ENCODE data around the gene ASIC4. TPM values are rescaled to one million over a fixed set of nuclear protein-coding genes. Genes with fewer than 3 reads are reported as not detected.

ASIC4 gene
- total and polyA plus RNA-seq, 2 of the 13 experiments (the other 11 are each of a cell fraction or from before 2014, with no cell fraction given): 0.03 TPM; not detected in 1

DNA sequence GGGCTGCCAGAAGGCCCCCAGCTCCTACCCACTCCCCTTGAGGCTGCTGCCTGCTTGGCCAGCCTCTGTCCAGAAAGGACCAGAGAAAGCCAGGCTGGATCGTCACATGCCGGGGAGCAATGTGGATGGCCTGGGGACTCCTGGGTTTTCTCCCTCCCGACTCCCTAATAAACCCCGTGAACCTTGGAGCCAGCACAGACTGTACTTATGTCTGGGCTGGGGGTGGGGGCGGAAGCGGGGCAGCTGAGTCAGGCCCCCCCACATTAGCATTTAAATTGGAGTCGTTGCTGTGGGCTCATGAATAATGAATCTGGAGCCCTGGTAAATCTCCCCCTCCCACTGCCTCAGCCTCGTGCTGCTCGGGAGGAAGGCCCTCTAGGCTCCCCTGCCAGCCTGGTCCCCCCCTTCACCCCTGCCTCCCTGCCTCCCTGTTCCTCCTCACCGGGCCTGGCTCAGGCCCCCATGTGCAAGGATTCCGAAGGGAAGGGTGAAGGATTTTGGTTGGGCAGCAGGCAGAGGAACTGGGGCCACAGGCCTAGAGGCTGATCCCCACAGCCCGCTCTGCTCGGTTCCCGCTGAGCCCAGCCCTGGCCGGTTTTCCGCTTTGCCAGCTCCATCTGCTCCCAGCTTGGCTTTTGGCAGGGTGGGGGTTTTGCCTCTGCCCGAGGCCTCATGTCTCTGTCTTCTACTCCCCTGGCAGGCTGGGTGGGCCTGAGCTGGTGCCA, 7.3 kb upstream of the ASIC4 start:
- 95% methylated on average over 17 of the region's 17 CpGs for WGBS (ENCODE audit: low lambda C conversion rate)
- ChIA-PET POLR2A (interaction anchor here (1.0 to 7.7 kb wide), 2 partner anchors 8 to 119 kb away, joined by 3 to 94 read pairs; partner anchors contain the start of gene GMPPA), CTCF (ENCODE audit: low intra/inter-chr PET ratio, low total read pairs) (no interaction called here)
- no peak for ATAC-seq
- in situ Hi-C loops (cut with HindIII; ENCODE audit: extremely low pct_ligation_motif_present, low pct_unique_long_range_greater_than_20kb): no loop called here
- Histone ChIP-seq H3K27ac (ENCODE audit: extremely low read length, insufficient read depth, low read length) (no peak overlapping the region), H3K27me3 (ENCODE audit: control insufficient read depth in 1 of 2, insufficient read depth in 2 of 2, low read length in 2 of 2) (peaks cover 0 to 11% of the 10 kb centered on the region in 2 experiments; a peak in 3 of 5 replicates), H3K9me3 (ENCODE audit: low read length) (no peaks in the 10 kb centered on the region), H3K4me1 (ENCODE audit: insufficient read depth, low read length) (peaks cover 15% of the 10 kb centered on the region), H3K9ac (ENCODE audit: insufficient read depth, low read depth, low read length) (no peak overlapping the region), H3K36me3 (replicated peaks in 1 of 2; ENCODE audit: control insufficient read depth in 1 of 2, insufficient read depth in 2 of 2, low read length in 2 of 2) (peaks cover 15 to 29% of the 10 kb centered on the region in 2 experiments), H3K79me2 (ENCODE audit: insufficient read depth, low read length) (no peaks in the 10 kb centered on the region), H2AFZ (ENCODE audit: low read length) (no peak overlapping the region), H3K4me2 (ENCODE audit: low read depth, low read length) (no peak overlapping the region), H3K4me3 (replicated peaks in 1 of 3; ENCODE audit: insufficient read depth in 1 of 3, low read depth in 2 of 3, low read length in 3 of 3) (no peak overlapping the region), H4K20me1 (ENCODE audit: insufficient read depth, low read length) (no peaks in the 10 kb centered on the region)
- no peak for DNase-seq (ENCODE audit: low spot score)
- intact Hi-C loops (cut with micrococcal nuclease; ENCODE audit: unreplicated experiment): no loop called here
- FAIRE-seq: no peak
- BruUV-seq (replicated peaks): no TSS peak
- TF ChIP-seq ZNF816 (CRISPR knock-in tag; IDR thresholded peaks at IDR 0.05; ENCODE audit: borderline replicate concordance) (no peak), SIX1 (CRISPR knock-in tag; IDR thresholded peaks at IDR 0.05; ENCODE audit: borderline replicate concordance) (no peak), RNF2 (conservative IDR thresholded peaks at IDR 0.05; ENCODE audit: low read depth) (no peak), ZNF792 (CRISPR knock-in tag; IDR thresholded peaks at IDR 0.05) (no peak), ZNF747 (CRISPR knock-in tag; IDR thresholded peaks at IDR 0.05; ENCODE audit: borderline replicate concordance) (no peak), RBFOX2 (IDR thresholded peaks at IDR 0.05; ENCODE audit: low read depth, low read length) (0 out of 2 replicates have a peak, but pooled peaks have one; percentile 38), SMAD1 (CRISPR knock-in tag; IDR thresholded peaks at IDR 0.05; ENCODE audit: borderline replicate concordance, low read depth) (no peak), HNRNPL (IDR thresholded peaks at IDR 0.05; ENCODE audit: low read depth, low read length) (no peak), MATR3 (CRISPR knock-in tag; IDR thresholded peaks at IDR 0.05) (no peak), MAZ (IDR thresholded peaks at IDR 0.05; ENCODE audit: borderline replicate concordance, low read depth, low read length) (no peak), MAZ (CRISPR knock-in tag; IDR thresholded peaks at IDR 0.05; ENCODE audit: low read depth) (no peak), ZNF296 (CRISPR knock-in tag; conservative IDR thresholded peaks at IDR 0.05) (no peak), ZNF33A (CRISPR knock-in tag; IDR thresholded peaks at IDR 0.05; ENCODE audit: borderline replicate concordance) (no peak), ZNF331 (CRISPR knock-in tag; IDR thresholded peaks at IDR 0.05) (0 out of 2 replicates have a peak, but pooled peaks have one; percentile 41)
- TF ChIP-seq, protein P1, sequence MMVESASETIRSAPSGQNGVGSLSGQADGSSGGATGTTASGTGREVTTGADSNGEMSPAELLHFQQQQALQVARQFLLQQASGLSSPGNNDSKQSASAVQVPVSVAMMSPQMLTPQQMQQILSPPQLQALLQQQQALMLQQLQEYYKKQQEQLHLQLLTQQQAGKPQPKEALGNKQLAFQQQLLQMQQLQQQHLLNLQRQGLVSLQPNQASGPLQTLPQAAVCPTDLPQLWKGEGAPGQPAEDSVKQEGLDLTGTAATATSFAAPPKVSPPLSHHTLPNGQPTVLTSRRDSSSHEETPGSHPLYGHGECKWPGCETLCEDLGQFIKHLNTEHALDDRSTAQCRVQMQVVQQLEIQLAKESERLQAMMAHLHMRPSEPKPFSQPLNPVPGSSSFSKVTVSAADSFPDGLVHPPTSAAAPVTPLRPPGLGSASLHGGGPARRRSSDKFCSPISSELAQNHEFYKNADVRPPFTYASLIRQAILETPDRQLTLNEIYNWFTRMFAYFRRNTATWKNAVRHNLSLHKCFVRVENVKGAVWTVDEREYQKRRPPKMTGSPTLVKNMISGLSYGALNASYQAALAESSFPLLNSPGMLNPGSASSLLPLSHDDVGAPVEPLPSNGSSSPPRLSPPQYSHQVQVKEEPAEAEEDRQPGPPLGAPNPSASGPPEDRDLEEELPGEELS (CRISPR knock-in tag; IDR thresholded peaks at IDR 0.05): no peak
- TF ChIP-seq, protein P2, sequence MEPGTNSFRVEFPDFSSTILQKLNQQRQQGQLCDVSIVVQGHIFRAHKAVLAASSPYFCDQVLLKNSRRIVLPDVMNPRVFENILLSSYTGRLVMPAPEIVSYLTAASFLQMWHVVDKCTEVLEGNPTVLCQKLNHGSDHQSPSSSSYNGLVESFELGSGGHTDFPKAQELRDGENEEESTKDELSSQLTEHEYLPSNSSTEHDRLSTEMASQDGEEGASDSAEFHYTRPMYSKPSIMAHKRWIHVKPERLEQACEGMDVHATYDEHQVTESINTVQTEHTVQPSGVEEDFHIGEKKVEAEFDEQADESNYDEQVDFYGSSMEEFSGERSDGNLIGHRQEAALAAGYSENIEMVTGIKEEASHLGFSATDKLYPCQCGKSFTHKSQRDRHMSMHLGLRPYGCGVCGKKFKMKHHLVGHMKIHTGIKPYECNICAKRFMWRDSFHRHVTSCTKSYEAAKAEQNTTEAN (CRISPR knock-in tag; conservative IDR thresholded peaks at IDR 0.05): no peak
- TF ChIP-seq, protein P3, sequence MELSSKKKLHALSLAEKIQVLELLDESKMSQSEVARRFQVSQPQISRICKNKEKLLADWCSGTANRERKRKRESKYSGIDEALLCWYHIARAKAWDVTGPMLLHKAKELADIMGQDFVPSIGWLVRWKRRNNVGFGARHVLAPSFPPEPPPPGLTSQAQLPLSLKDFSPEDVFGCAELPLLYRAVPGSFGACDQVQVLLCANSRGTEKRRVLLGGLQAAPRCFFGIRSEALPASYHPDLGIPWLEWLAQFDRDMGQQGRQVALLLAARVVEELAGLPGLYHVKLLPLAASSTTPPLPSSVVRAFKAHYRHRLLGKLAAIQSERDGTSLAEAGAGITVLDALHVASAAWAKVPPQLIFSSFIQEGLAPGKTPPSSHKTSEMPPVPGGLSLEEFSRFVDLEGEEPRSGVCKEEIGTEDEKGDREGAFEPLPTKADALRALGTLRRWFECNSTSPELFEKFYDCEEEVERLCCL (CRISPR knock-in tag; IDR thresholded peaks at IDR 0.05; ENCODE audit: borderline replicate concordance): no peak
- TF ChIP-seq, protein P4, sequence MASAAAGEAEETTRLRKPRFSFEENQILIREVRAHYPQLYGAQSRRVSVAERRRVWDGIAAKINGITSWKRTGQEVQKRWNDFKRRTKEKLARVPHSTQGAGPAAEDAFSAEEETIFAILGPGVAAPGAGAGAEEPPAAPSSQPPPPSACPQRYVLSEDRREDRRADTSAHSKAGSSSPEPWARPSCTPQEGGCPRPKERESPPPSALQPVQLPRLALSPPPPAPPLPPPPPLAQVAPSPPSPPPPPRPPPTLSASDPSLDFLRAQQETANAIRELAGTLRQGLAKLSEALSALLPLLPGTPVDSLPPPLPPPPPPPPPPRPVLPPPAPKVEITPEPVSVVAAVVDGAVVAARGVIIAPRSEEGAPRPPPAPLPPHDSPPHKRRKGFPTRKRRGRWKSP (CRISPR knock-in tag; IDR thresholded peaks at IDR 0.05): no peak

Measured in HepG2 (cell line).